HG03520 (cell line): Measurements from ENCODE around the gene GRID1.
A peak's percentile ranks its signal among the peaks of the same experiment; 100 is the strongest.

Source experiments
- ATAC-seq: cut with Tn5 transposase; IDR thresholded peaks from one replicate; pipeline ENCODE4 v1.9.1; 2021; ENCODE audit warnings: mild to moderate bottlenecking, moderate library complexity; ENCODE audit not compliant: unreplicated experiment

GRID1 gene

GRCh38 chr10:85615556-85615955 is 751.0 kb downstream of the GRID1 start:
- ATAC-seq: no peak

GRCh38 chr10:85614981-85615380 is 751.6 kb downstream of the GRID1 start:
- ATAC-seq: no peak

- ATAC-seq: no peak
These were observed 752.0 kb downstream of the GRID1 start for GRCh38 chr10:85614566-85614965.

- ATAC-seq: no peak
These were observed 753.2 kb downstream of the GRID1 start for GRCh38 chr10:85613391-85613790.

GRCh38 chr10:85612833-85613232 is 753.8 kb downstream of the GRID1 start:
- peak; percentile 50 for ATAC-seq

GRCh38 chr10:85612378-85612775 is 754.2 kb downstream of the GRID1 start:
- ATAC-seq: peak; percentile 91

- ATAC-seq: no peak
These were observed 754.7 kb downstream of the GRID1 start for GRCh38 chr10:85611746-85612377.

- no peak for ATAC-seq
These were observed 755.4 kb downstream of the GRID1 start for GRCh38 chr10:85611093-85611740.

- ATAC-seq: no peak
These were observed 756.1 kb downstream of the GRID1 start for GRCh38 chr10:85610381-85611092.

GRCh38 chr10:85609509-85609908 is 757.1 kb downstream of the GRID1 start:
- no peak for ATAC-seq

- no peak for ATAC-seq
These were observed 757.9 kb downstream of the GRID1 start for GRCh38 chr10:85608706-85609105.

GRCh38 chr10:85607043-85607695 is 759.4 kb downstream of the GRID1 start:
- ATAC-seq: no peak

GRCh38 chr10:85606401-85606800 is 760.2 kb downstream of the GRID1 start:
- no peak for ATAC-seq

- ATAC-seq: no peak
These were observed 761.7 kb downstream of the GRID1 start for GRCh38 chr10:85604884-85605283.

GRCh38 chr10:85604136-85604725 is 762.4 kb downstream of the GRID1 start:
- ATAC-seq: no peak

GRCh38 chr10:85603151-85603940 is 763.2 kb downstream of the GRID1 start:
- no peak for ATAC-seq

GRCh38 chr10:85602713-85603112 is 763.9 kb downstream of the GRID1 start:
- no peak for ATAC-seq

GRCh38 chr10:85602306-85602705 is 764.3 kb downstream of the GRID1 start:
- no peak for ATAC-seq

GRCh38 chr10:85601526-85601925 is 765.1 kb downstream of the GRID1 start:
- no peak for ATAC-seq

GRCh38 chr10:85600744-85601081 is 765.9 kb downstream of the GRID1 start:
- no peak for ATAC-seq
